ENCODE measurements around the gene ABTB2. TPM values are rescaled to one million over a fixed set of nuclear protein-coding genes. Genes with fewer than 3 reads are reported as not detected.
"Not testable (repeated sequence)": the region's sequence is repeated elsewhere in the genome, so short reads cannot be mapped to it uniquely, and the experiment has no call there.

The ABTB2 gene
- total and polyA plus RNA-seq, 2 donors (not counting 1 experiment from before 2014, with no cell fraction given), result 1.0 to 5.8 TPM

DNA sequence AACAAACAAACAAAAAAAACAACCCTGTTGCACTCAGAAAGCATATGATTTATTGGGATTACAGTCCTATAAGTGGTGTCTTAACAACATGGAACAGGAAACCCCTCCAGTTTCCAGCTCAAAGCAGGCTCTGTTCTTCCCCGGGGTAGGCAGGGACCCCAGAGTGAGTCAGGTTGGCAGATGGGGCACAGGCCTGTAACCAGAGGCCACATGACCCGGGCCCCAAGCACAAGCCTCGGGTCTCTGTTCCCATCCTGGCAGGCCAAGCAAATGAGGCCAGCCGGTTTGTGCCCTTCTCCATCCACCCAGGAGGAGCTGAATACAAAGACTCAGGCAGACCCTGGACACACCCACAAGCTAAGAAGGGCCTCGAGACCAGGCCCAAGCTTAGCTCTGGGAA is 176.6 kb downstream of the ABTB2 start:
- no peaks in the 10 kb centered on the region for H3K27me3 ChIP-seq (ENCODE audit: control insufficient read depth, insufficient read depth, low read length)
- H3K4me3 ChIP-seq (replicated peaks in 1 of 4; ENCODE audit: control extremely low read depth in 1 of 4, insufficient read depth in 1 of 4, low read depth in 3 of 4, low read length in 4 of 4), result no peak overlapping the region
- no peaks in the 10 kb centered on the region for H3K9me3 ChIP-seq (ENCODE audit: control insufficient read depth, insufficient read depth, low read depth, low read length)
- H3K4me2 ChIP-seq (ENCODE audit: extremely low read depth, insufficient read depth, low read length), result no peak overlapping the region
- H3K4me1 ChIP-seq (ENCODE audit: control insufficient read depth, extremely low read depth, insufficient read depth, low read length), result no peaks in the 10 kb centered on the region
- H3K36me3 ChIP-seq (ENCODE audit: control insufficient read depth, insufficient read depth, low read length), result no peaks in the 10 kb centered on the region
- H3K9ac ChIP-seq (ENCODE audit: insufficient read depth, low read length), result no peak overlapping the region
- no peak for DNase-seq (ENCODE audit: low read depth in 2 of 2)
- no peak overlapping the region for H2AFZ ChIP-seq (ENCODE audit: low read length)
- no peaks in the 10 kb centered on the region for H4K20me1 ChIP-seq (ENCODE audit: control insufficient read depth, extremely low read depth, insufficient read depth, low read length)
- TF ChIP-seq, protein P1, sequence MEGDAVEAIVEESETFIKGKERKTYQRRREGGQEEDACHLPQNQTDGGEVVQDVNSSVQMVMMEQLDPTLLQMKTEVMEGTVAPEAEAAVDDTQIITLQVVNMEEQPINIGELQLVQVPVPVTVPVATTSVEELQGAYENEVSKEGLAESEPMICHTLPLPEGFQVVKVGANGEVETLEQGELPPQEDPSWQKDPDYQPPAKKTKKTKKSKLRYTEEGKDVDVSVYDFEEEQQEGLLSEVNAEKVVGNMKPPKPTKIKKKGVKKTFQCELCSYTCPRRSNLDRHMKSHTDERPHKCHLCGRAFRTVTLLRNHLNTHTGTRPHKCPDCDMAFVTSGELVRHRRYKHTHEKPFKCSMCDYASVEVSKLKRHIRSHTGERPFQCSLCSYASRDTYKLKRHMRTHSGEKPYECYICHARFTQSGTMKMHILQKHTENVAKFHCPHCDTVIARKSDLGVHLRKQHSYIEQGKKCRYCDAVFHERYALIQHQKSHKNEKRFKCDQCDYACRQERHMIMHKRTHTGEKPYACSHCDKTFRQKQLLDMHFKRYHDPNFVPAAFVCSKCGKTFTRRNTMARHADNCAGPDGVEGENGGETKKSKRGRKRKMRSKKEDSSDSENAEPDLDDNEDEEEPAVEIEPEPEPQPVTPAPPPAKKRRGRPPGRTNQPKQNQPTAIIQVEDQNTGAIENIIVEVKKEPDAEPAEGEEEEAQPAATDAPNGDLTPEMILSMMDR (conservative IDR thresholded peaks at IDR 0.05 in 1 of 2, IDR thresholded peaks at IDR 0.05 in 1 of 2; ENCODE audit: low read depth in 1 of 2, low read length in 2 of 2), result no peak
- no peak for TF ChIP-seq EZH2 (IDR thresholded peaks at IDR 0.05; ENCODE audit: low read length, missing control alignments)
- H3K79me2 ChIP-seq (ENCODE audit: control insufficient read depth, insufficient read depth, low read length), result no peaks in the 10 kb centered on the region
- H3K27ac ChIP-seq (ENCODE audit: insufficient read depth, low read length), result no peak overlapping the region

DNA sequence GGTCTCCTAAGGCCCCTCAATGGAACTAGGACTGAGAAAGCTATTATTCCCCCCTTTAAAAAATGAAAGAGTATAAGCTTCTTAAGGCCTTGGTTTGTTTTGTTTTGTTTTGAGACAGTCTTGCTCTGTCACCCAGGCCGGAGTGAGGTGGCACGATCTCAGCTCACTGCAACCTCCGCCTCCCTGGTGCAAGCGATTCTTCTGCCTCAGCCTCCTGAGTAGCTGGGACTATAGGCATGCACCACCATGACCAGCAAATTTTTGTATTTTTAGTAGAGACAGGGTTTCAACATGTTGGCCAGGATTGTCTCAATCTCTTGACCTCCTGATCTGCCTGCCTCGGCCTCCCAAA is 177.0 kb downstream of the ABTB2 start:
- H3K4me1 ChIP-seq (ENCODE audit: control insufficient read depth, extremely low read depth, insufficient read depth, low read length); H3K27me3 ChIP-seq (ENCODE audit: control insufficient read depth, insufficient read depth, low read length); H3K4me2 ChIP-seq (ENCODE audit: extremely low read depth, insufficient read depth, low read length); H3K9me3 ChIP-seq (ENCODE audit: control insufficient read depth, insufficient read depth, low read depth, low read length); H3K4me3 ChIP-seq (replicated peaks in 1 of 4; ENCODE audit: control extremely low read depth in 1 of 4, insufficient read depth in 1 of 4, low read depth in 3 of 4, low read length in 4 of 4); H4K20me1 ChIP-seq (ENCODE audit: control insufficient read depth, extremely low read depth, insufficient read depth, low read length); H3K36me3 ChIP-seq (ENCODE audit: control insufficient read depth, insufficient read depth, low read length); DNase-seq (ENCODE audit: low read depth in 2 of 2); H3K27ac ChIP-seq (ENCODE audit: insufficient read depth, low read length); H3K9ac ChIP-seq (ENCODE audit: insufficient read depth, low read length); H2AFZ ChIP-seq (ENCODE audit: low read length); H3K79me2 ChIP-seq (ENCODE audit: control insufficient read depth, insufficient read depth, low read length): not testable (repeated sequence)

DNA sequence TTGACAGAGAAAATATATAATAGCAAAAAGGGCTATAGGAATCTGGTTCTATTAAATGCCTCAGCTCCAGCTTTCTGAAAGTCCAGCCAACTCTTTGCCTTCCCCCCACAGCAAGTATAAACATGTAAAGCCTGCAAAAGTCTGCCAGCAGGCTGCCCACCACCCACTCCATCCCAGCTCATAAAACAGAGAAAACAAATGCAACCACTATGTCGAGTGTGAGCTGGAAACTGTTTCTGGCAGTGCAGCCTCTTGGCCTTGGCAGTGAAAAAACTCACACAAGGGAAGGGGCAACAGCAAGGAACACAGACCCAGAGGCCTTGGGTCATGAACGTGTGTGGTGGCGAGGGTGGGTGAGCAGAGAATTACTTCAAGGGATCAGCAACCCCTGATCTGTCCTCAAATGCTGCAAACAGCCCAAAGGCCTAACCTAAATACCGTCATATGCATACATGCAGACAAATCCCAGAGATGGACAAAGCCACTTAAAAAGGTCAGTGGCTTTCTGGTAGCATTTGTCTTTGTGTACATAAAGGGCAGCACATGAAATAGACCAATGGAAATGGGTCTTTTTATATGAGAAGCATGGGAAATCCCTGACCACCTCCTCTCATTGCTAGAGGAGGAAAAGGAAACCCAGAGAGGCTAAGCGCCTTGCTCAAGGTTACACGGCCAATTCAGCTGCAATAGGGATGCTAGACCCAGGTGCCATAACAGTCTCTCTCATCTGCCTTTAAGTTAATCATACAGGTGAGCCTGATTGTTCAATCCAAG is 177.6 kb downstream of the ABTB2 start:
- DNase-seq (ENCODE audit: low read depth in 2 of 2), result no peak
- no peaks in the 10 kb centered on the region for H4K20me1 ChIP-seq (ENCODE audit: control insufficient read depth, extremely low read depth, insufficient read depth, low read length)
- H2AFZ ChIP-seq (ENCODE audit: low read length), result no peak overlapping the region
- no peaks in the 10 kb centered on the region for H3K79me2 ChIP-seq (ENCODE audit: control insufficient read depth, insufficient read depth, low read length)
- no peaks in the 10 kb centered on the region for H3K9me3 ChIP-seq (ENCODE audit: control insufficient read depth, insufficient read depth, low read depth, low read length)
- TF ChIP-seq EZH2 (IDR thresholded peaks at IDR 0.05; ENCODE audit: low read length, missing control alignments), result no peak
- TF ChIP-seq, protein P1 (conservative IDR thresholded peaks at IDR 0.05 in 1 of 2, IDR thresholded peaks at IDR 0.05 in 1 of 2; ENCODE audit: low read depth in 1 of 2, low read length in 2 of 2), result no peak
- H3K9ac ChIP-seq (ENCODE audit: insufficient read depth, low read length), result no peak overlapping the region
- H3K36me3 ChIP-seq (ENCODE audit: control insufficient read depth, insufficient read depth, low read length), result no peaks in the 10 kb centered on the region
- no peaks in the 10 kb centered on the region for H3K27me3 ChIP-seq (ENCODE audit: control insufficient read depth, insufficient read depth, low read length)
- H3K4me2 ChIP-seq (ENCODE audit: extremely low read depth, insufficient read depth, low read length), result no peak overlapping the region
- H3K4me1 ChIP-seq (ENCODE audit: control insufficient read depth, extremely low read depth, insufficient read depth, low read length), result no peaks in the 10 kb centered on the region
- no peak overlapping the region for H3K4me3 ChIP-seq (replicated peaks in 1 of 4; ENCODE audit: control extremely low read depth in 1 of 4, insufficient read depth in 1 of 4, low read depth in 3 of 4, low read length in 4 of 4)
- H3K27ac ChIP-seq (ENCODE audit: insufficient read depth, low read length), result no peak overlapping the region
